ENCODE data around the gene ZNF714. TPM values are rescaled to one million over a fixed set of nuclear protein-coding genes. Genes with fewer than 3 reads are reported as not detected.

Gene ZNF714
- total RNA-seq = 3.1 and 6.9 TPM in 2 replicates
- 5.6 and 7.2 TPM in 2 replicates for polyA plus RNA-seq
- 2.6 and 3.1 TPM in 2 replicates for polyA plus RNA-seq (2012)
- polyA minus RNA-seq (ENCODE audit: low replicate concordance) = 0.31 and 4.0 TPM in 2 replicates

GRCh38 chr19:21082011-21082975 is at the start of gene ZNF714:
Gene ZNF714, plus strand, starts transcription at chr19:21082203. Its CDS starts 16,066 bp downstream, at chr19:21098269.
- peak within 1 kb of the TSS; percentile 52 to 75 (median 60) for H3K4me3 ChIP-seq (replicated peaks in 1 of 4; ENCODE audit: control extremely low read depth in 1 of 4, insufficient read depth in 1 of 4, low read depth in 3 of 4, low read length in 4 of 4)
- DNase-seq (ENCODE audit: low read depth in 2 of 2) = peak; percentile 83 to 84
- peak within 1 kb of the TSS; percentile 73 for H2AFZ ChIP-seq (ENCODE audit: low read length)
- peak within 1 kb of the TSS; percentile 58 for H3K9ac ChIP-seq (ENCODE audit: insufficient read depth, low read length)
- peak within 1 kb of the TSS; percentile 51 for H3K4me2 ChIP-seq (ENCODE audit: extremely low read depth, insufficient read depth, low read length)
- H3K79me2 ChIP-seq (ENCODE audit: control insufficient read depth, insufficient read depth, low read length) = peaks cover 5% of the 10 kb centered on the region
- no peaks in the 10 kb centered on the region for H3K9me3 ChIP-seq (ENCODE audit: control insufficient read depth, insufficient read depth, low read depth, low read length)
- peak within 1 kb of the TSS; percentile 78 for H3K27ac ChIP-seq (ENCODE audit: insufficient read depth, low read length)
- no peaks in the 10 kb centered on the region for H3K36me3 ChIP-seq (ENCODE audit: control insufficient read depth, insufficient read depth, low read length)
- no peaks in the 10 kb centered on the region for H4K20me1 ChIP-seq (ENCODE audit: control insufficient read depth, extremely low read depth, insufficient read depth, low read length)
- no peaks in the 10 kb centered on the region for H3K4me1 ChIP-seq (ENCODE audit: control insufficient read depth, extremely low read depth, insufficient read depth, low read length)
- no peaks in the 10 kb centered on the region for H3K27me3 ChIP-seq (ENCODE audit: control insufficient read depth, insufficient read depth, low read length)
- TF ChIP-seq, protein P1, sequence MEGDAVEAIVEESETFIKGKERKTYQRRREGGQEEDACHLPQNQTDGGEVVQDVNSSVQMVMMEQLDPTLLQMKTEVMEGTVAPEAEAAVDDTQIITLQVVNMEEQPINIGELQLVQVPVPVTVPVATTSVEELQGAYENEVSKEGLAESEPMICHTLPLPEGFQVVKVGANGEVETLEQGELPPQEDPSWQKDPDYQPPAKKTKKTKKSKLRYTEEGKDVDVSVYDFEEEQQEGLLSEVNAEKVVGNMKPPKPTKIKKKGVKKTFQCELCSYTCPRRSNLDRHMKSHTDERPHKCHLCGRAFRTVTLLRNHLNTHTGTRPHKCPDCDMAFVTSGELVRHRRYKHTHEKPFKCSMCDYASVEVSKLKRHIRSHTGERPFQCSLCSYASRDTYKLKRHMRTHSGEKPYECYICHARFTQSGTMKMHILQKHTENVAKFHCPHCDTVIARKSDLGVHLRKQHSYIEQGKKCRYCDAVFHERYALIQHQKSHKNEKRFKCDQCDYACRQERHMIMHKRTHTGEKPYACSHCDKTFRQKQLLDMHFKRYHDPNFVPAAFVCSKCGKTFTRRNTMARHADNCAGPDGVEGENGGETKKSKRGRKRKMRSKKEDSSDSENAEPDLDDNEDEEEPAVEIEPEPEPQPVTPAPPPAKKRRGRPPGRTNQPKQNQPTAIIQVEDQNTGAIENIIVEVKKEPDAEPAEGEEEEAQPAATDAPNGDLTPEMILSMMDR (conservative IDR thresholded peaks at IDR 0.05 in 1 of 2, IDR thresholded peaks at IDR 0.05 in 1 of 2; ENCODE audit: low read depth in 1 of 2, low read length in 2 of 2) = no peak
- no peak for TF ChIP-seq EZH2 (IDR thresholded peaks at IDR 0.05; ENCODE audit: low read length, missing control alignments)

DNA sequence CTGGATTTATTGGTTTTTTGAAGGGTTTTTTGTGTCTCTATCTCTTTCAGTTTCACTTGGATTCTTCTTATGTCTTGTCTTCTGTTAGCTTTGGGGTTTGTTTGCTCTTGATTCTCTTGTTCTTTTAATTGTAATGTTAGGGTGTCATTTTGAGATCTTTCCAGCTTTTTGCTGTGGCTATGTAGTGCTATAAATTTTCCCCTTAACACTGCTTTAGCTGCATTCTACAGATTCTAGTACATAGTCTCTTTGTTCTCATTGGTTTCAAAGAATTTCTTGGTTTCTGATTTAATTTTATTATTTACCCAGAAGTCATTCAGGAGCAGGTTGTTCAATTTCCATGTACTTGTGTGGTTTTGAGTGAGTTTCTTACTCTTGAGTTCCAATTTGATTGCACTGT is 37.0 kb upstream of the ZNF714 start:
- Histone ChIP-seq H3K4me1 (ENCODE audit: control insufficient read depth, extremely low read depth, insufficient read depth, low read length) (no peaks in the 10 kb centered on the region), H3K27ac (ENCODE audit: insufficient read depth, low read length) (no peak overlapping the region), H3K36me3 (ENCODE audit: control insufficient read depth, insufficient read depth, low read length) (peaks cover 1% of the 10 kb centered on the region), H3K9ac (ENCODE audit: insufficient read depth, low read length) (no peak overlapping the region), H3K79me2 (ENCODE audit: control insufficient read depth, insufficient read depth, low read length) (peaks cover 5% of the 10 kb centered on the region), H4K20me1 (ENCODE audit: control insufficient read depth, extremely low read depth, insufficient read depth, low read length) (no peaks in the 10 kb centered on the region), H2AFZ (ENCODE audit: low read length) (no peak overlapping the region), H3K9me3 (ENCODE audit: control insufficient read depth, insufficient read depth, low read depth, low read length) (no peaks in the 10 kb centered on the region), H3K4me3 (replicated peaks in 1 of 4; ENCODE audit: control extremely low read depth in 1 of 4, insufficient read depth in 1 of 4, low read depth in 3 of 4, low read length in 4 of 4) (no peak overlapping the region), H3K27me3 (ENCODE audit: control insufficient read depth, insufficient read depth, low read length) (no peaks in the 10 kb centered on the region), H3K4me2 (ENCODE audit: extremely low read depth, insufficient read depth, low read length) (no peak overlapping the region)
- no peak for TF ChIP-seq EZH2 (IDR thresholded peaks at IDR 0.05; ENCODE audit: low read length, missing control alignments)
- TF ChIP-seq, protein P1 (conservative IDR thresholded peaks at IDR 0.05 in 1 of 2, IDR thresholded peaks at IDR 0.05 in 1 of 2; ENCODE audit: low read depth in 1 of 2, low read length in 2 of 2) = no peak
- DNase-seq (ENCODE audit: low read depth in 2 of 2) = no peak

GRCh38 chr19:21046489-21046888 is 35.5 kb upstream of the ZNF714 start:
- no peaks in the 10 kb centered on the region for H3K27me3 ChIP-seq (ENCODE audit: control insufficient read depth, insufficient read depth, low read length)
- H3K9ac ChIP-seq (ENCODE audit: insufficient read depth, low read length) = no peak overlapping the region
- H3K4me2 ChIP-seq (ENCODE audit: extremely low read depth, insufficient read depth, low read length) = no peak overlapping the region
- H3K79me2 ChIP-seq (ENCODE audit: control insufficient read depth, insufficient read depth, low read length) = peaks cover 5% of the 10 kb centered on the region
- H3K27ac ChIP-seq (ENCODE audit: insufficient read depth, low read length) = no peak overlapping the region
- H4K20me1 ChIP-seq (ENCODE audit: control insufficient read depth, extremely low read depth, insufficient read depth, low read length) = no peaks in the 10 kb centered on the region
- H3K4me1 ChIP-seq (ENCODE audit: control insufficient read depth, extremely low read depth, insufficient read depth, low read length) = no peaks in the 10 kb centered on the region
- H3K36me3 ChIP-seq (ENCODE audit: control insufficient read depth, insufficient read depth, low read length) = peaks cover 1% of the 10 kb centered on the region
- no peaks in the 10 kb centered on the region for H3K9me3 ChIP-seq (ENCODE audit: control insufficient read depth, insufficient read depth, low read depth, low read length)
- no peak for DNase-seq (ENCODE audit: low read depth in 2 of 2)
- no peak overlapping the region for H3K4me3 ChIP-seq (replicated peaks in 1 of 4; ENCODE audit: control extremely low read depth in 1 of 4, insufficient read depth in 1 of 4, low read depth in 3 of 4, low read length in 4 of 4)
- no peak overlapping the region for H2AFZ ChIP-seq (ENCODE audit: low read length)
- TF ChIP-seq, protein P1 (conservative IDR thresholded peaks at IDR 0.05 in 1 of 2, IDR thresholded peaks at IDR 0.05 in 1 of 2; ENCODE audit: low read depth in 1 of 2, low read length in 2 of 2) = no peak
- no peak for TF ChIP-seq EZH2 (IDR thresholded peaks at IDR 0.05; ENCODE audit: low read length, missing control alignments)
